Parathyroid adenoma (tissue), 2 donors: ENCODE results near the gene SMIM15.

Experiments used
- H2AFZ ChIP-seq: fragments of 300-600 bp; sonication (generic); one replicate; pipeline ENCODE4 v1.7.0; 2017; ENCODE audit warnings: antibody characterized with exemption, mild to moderate bottlenecking
- H3K27ac ChIP-seq: fragments of 300-600 bp; sonication (generic); one replicate; pipeline ENCODE4 v1.7.0; 2017
- H3K27me3 ChIP-seq: fragments of 300-600 bp; sonication (generic); one replicate; pipeline ENCODE4 v1.7.0; 2017; ENCODE audit warnings: low read length; ENCODE audit not compliant: control insufficient read depth, insufficient read depth
- H3K36me3 ChIP-seq: fragments of 300-600 bp; sonication (generic); one replicate; pipeline ENCODE4 v1.7.0; 2017; ENCODE audit warnings: low read length; ENCODE audit not compliant: control insufficient read depth, insufficient read depth
- H3K4me1 ChIP-seq: fragments of 300-600 bp; sonication (generic); one replicate; pipeline ENCODE4 v1.7.0; 2017; ENCODE audit warnings: control low read depth
- H3K4me2 ChIP-seq: fragments of 300-600 bp; sonication (generic); one replicate; pipeline ENCODE4 v1.7.0; 2017; ENCODE audit warnings: low read length
- H3K4me3 ChIP-seq: fragments of 300-600 bp; sonication (generic); one replicate; pipeline ENCODE4 v1.7.0; 2017; ENCODE audit warnings: low read depth, low read length
- H3K79me2 ChIP-seq: fragments of 300-600 bp; sonication (generic); one replicate; pipeline ENCODE4 v1.7.0; 2017; ENCODE audit warnings: control low read depth
- H3K9ac ChIP-seq: fragments of 300-600 bp; sonication (generic); one replicate; pipeline ENCODE4 v1.7.0; 2017; ENCODE audit warnings: mild to moderate bottlenecking
- H3K9me3 ChIP-seq: fragments of 300-600 bp; sonication (generic); one replicate; pipeline ENCODE4 v1.7.0; 2017; ENCODE audit warnings: low read length; ENCODE audit not compliant: control insufficient read depth
- TF ChIP-seq, protein P1 (sequence below): fragments of 300-600 bp; sonication (generic); IDR thresholded peaks from one replicate; pipeline ENCODE4 v1.7.0; 2017; ENCODE audit warnings: antibody characterized with exemption, mild to moderate bottlenecking
- donor health status: primary hyperparathyroidism.

The SMIM15 gene, protein sequence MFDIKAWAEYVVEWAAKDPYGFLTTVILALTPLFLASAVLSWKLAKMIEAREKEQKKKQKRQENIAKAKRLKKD

DNA sequence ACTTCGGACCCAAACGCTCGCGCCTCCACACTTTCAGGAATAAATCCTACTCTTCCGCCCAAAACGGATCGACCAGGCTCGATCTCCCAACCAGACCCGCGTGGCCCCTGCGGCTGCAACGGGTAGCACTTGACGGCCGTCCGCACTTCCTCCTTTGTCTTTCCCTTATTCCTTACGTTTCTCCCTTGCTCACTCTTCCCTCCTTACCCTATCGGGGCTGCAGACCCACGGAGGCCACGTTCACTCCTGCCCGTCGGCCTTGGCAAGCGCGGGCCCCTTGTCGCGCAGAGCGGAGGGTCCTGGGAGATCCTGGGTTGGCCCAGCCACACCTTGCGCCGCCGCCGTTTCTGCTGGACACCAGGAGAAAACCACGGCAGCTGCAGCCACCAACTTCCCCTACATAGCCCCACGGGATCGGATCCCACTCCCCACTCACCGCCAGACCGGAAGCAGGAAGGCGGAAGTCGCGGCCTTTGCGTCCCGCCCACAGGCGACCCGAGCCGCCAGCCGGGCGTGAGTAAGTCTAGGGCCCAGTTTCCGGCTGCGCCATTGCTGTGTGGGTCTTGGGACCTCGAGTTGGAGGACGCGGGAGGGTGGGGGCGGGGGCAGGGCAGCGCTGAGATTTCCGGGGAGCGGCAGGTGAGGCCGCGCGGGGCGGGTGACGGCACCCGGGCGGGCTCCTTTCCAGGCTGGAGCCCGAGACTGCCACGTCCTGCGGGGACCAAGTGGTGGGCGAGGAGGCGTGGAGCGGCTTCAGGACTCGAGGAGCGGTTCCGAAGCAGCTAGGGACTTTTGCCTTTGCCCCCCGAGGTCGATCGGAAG, at the start of gene SMIM15:
TSS of gene SMIM15 (minus strand) at position 459 of the 822 bp plus-strand sequence. CDS start 2,297 bp downstream, outside the sequence.
- Histone ChIP-seq H2AFZ (peak within 1 kb of the TSS; percentile 96), H3K4me1 (peaks cover 7% of the 10 kb centered on the region), H3K36me3 (no peaks in the 10 kb centered on the region), H3K27me3 (no peaks in the 10 kb centered on the region), H3K4me2 (peak within 1 kb of the TSS; percentile 95), H3K79me2 (peaks cover 2% of the 10 kb centered on the region), H3K27ac (peak within 1 kb of the TSS; percentile 94), H3K4me3 (peak within 1 kb of the TSS; percentile 87), H3K9ac (peak within 1 kb of the TSS; percentile 77), H3K9me3 (no peaks in the 10 kb centered on the region)
- TF ChIP-seq, protein P1, sequence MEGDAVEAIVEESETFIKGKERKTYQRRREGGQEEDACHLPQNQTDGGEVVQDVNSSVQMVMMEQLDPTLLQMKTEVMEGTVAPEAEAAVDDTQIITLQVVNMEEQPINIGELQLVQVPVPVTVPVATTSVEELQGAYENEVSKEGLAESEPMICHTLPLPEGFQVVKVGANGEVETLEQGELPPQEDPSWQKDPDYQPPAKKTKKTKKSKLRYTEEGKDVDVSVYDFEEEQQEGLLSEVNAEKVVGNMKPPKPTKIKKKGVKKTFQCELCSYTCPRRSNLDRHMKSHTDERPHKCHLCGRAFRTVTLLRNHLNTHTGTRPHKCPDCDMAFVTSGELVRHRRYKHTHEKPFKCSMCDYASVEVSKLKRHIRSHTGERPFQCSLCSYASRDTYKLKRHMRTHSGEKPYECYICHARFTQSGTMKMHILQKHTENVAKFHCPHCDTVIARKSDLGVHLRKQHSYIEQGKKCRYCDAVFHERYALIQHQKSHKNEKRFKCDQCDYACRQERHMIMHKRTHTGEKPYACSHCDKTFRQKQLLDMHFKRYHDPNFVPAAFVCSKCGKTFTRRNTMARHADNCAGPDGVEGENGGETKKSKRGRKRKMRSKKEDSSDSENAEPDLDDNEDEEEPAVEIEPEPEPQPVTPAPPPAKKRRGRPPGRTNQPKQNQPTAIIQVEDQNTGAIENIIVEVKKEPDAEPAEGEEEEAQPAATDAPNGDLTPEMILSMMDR: no peak

DNA sequence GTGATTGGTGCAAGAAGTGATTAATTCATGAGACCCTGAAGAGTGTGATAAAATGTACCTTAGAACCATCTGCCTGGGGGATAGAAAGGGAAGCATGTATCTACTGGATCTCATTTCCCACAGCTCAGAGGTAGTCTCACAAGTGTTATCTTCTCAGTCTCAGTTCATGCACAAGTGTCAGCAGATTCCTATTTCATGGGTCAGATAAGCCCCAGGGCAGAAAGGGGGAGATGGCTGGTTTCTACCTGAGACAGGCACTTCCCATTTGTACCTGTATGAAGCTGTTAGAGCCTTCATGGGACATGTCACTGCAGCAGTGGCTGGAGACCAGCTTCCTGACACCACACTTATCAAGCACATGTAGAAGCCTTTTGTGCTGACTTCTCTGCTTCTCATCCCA, 45.6 kb upstream of the SMIM15 start:
- Histone ChIP-seq H2AFZ (no peak overlapping the region), H3K4me1 (peaks cover 12% of the 10 kb centered on the region), H3K27ac (no peak overlapping the region), H3K4me2 (no peak overlapping the region), H3K27me3 (no peaks in the 10 kb centered on the region), H3K9ac (no peak overlapping the region), H3K4me3 (no peak overlapping the region), H3K79me2 (no peaks in the 10 kb centered on the region), H3K36me3 (no peaks in the 10 kb centered on the region), H3K9me3 (no peaks in the 10 kb centered on the region)
- TF ChIP-seq, protein P1: no peak

DNA sequence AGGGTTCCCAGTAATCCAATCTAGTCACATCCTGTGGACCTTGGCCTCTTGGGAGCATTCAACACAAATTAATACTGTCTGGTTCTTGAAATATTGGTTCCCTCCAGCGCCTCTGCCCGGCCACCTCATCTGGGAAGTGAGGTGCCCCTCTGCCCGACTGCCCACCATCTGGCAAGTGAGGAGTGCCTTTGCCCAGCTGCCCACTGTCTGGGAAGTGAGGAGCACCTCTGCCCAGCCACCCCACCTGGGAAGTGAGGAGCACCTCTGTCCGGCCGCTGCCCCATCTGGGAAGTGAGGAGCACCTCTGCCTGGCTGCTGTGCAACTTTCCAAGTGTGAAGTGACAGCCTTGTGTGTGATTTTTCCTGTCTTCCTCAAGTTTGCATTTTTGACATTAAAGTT, 42.7 kb upstream of the SMIM15 start:
- Histone ChIP-seq H3K27ac (no peak overlapping the region), H3K4me3 (no peak overlapping the region), H3K4me2 (no peak overlapping the region), H2AFZ (no peak overlapping the region), H3K27me3 (no peaks in the 10 kb centered on the region), H3K4me1 (peaks cover 12% of the 10 kb centered on the region), H3K9me3 (no peaks in the 10 kb centered on the region), H3K9ac (no peak overlapping the region), H3K79me2 (no peaks in the 10 kb centered on the region), H3K36me3 (no peaks in the 10 kb centered on the region)
- TF ChIP-seq, protein P1: no peak

DNA sequence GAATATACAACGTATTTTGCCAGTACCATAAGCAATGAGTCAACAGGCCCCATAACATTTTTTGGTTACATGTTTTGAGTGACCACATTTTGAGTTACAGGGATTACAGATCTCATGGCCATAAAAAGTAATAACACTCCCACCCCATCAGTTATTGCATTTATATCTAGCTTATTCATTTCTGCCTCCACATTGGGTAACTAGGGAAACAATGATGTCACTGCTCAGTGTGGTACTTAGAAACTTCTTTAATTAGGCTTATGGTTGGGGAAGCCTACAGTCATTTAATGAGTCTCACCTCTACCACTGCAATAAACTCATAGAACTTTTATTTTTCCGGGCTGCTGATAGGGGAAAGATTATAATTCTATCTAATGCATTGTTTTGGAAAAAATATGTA, 39.9 kb upstream of the SMIM15 start:
- TF ChIP-seq, protein P1: no peak
- Histone ChIP-seq H3K9ac (no peak overlapping the region), H3K9me3 (no peaks in the 10 kb centered on the region), H3K4me2 (no peak overlapping the region), H3K4me1 (no peaks in the 10 kb centered on the region), H3K36me3 (no peaks in the 10 kb centered on the region), H3K27ac (no peak overlapping the region), H3K4me3 (no peak overlapping the region), H3K27me3 (no peaks in the 10 kb centered on the region), H3K79me2 (no peaks in the 10 kb centered on the region), H2AFZ (no peak overlapping the region)
